PC-3 (cell line): ENCODE results near the gene CEP290.

Experiments
- EZH2 ChIP-seq: fragments of 300-600 bp; sonication (generic); IDR thresholded peaks from one replicate; pipeline ENCODE4 v1.6.1; 2017; ENCODE audit warnings: antibody characterized with exemption, mild to moderate bottlenecking, low read length; ENCODE audit not compliant: unreplicated experiment
- EZH2phosphoT487 ChIP-seq: fragments of 300-600 bp; sonication (generic); IDR thresholded peaks from 2 replicates; pipeline ENCODE4 v1.6.1; 2018; ENCODE audit warnings: mild to moderate bottlenecking, antibody characterized with exemption, low read length, borderline replicate concordance
- TF ChIP-seq, protein P1 (sequence below): fragments of 300-600 bp; sonication (generic); conservative IDR thresholded peaks from 2 replicates; pipeline ENCODE4 v1.5.1; 2017; ENCODE audit warnings: antibody characterized with exemption, low read depth, mild to moderate bottlenecking, low read length

- TF ChIP-seq, protein P1, sequence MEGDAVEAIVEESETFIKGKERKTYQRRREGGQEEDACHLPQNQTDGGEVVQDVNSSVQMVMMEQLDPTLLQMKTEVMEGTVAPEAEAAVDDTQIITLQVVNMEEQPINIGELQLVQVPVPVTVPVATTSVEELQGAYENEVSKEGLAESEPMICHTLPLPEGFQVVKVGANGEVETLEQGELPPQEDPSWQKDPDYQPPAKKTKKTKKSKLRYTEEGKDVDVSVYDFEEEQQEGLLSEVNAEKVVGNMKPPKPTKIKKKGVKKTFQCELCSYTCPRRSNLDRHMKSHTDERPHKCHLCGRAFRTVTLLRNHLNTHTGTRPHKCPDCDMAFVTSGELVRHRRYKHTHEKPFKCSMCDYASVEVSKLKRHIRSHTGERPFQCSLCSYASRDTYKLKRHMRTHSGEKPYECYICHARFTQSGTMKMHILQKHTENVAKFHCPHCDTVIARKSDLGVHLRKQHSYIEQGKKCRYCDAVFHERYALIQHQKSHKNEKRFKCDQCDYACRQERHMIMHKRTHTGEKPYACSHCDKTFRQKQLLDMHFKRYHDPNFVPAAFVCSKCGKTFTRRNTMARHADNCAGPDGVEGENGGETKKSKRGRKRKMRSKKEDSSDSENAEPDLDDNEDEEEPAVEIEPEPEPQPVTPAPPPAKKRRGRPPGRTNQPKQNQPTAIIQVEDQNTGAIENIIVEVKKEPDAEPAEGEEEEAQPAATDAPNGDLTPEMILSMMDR = no peak
- TF ChIP-seq EZH2phosphoT487 (no peak), EZH2 (no peak)
Observed at GRCh38 chr12:88058719-88059077, 83.2 kb downstream of the CEP290 start.
